GM15510 (cell line): ENCODE data around the gene EGFLAM.

Experiments used
- POLR2A ChIP-seq: IDR thresholded peaks from 3 replicates; pipeline ENCODE4 v1.6.1; 2011; ENCODE audit warnings: borderline replicate concordance; ENCODE audit not compliant: insufficient read length; ENCODE audit errors: extremely low read depth

Gene EGFLAM

GRCh38 chr5:38258319-38259061, at the start of gene EGFLAM:
Gene EGFLAM (plus strand): TSS chr5:38258559. CDS start chr5:38258755, 196 bp downstream.
- TF ChIP-seq POLR2A: no peak

- no peak for TF ChIP-seq POLR2A
Measured at GRCh38 chr5:38208782-38209378, 49.5 kb upstream of the EGFLAM start.

GRCh38 chr5:38210676-38211353, 47.5 kb upstream of the EGFLAM start:
- TF ChIP-seq POLR2A: no peak

GRCh38 chr5:38211354-38211710, 47.0 kb upstream of the EGFLAM start:
- TF ChIP-seq POLR2A: no peak

- TF ChIP-seq POLR2A: no peak
Measured at GRCh38 chr5:38212307-38212706, 46.1 kb upstream of the EGFLAM start.

DNA sequence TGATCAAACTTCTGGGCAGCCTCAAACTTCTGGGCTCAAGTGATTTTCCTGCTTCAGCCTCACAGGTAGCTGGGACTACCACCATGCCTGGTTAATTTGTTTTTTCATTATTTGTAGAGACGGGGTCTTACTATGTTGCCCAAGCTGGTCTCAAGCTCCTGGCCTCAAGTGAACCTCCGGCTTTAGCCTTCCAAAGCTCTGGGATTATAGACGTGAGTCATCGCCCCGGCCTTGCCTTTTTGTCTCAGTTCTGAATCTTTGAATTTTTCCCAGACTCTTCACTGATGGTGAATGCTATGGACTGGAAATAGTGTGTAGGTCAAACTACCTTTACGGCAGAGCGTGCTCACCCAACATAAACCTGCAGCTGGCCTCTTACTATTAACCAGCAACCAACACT, 32.3 kb upstream of the EGFLAM start:
- TF ChIP-seq POLR2A: no peak

DNA sequence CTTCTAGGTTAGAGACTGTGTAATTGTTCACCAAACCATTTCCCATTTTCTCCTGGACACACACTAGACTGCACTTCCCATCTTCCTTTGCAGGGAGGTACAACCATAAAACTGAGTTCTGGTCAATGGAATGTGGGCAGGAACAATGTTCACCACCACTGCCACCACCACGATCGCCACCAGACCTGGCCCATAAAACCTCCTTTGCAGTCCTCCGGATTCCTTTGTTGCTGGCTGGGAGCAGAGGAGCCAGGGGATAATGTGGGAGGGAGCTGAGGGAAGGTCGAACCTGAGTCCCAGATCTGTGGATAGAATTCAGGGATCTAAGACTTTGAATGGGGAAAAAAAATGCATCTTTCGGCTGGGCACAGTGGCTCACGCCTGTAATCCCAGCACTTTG, 29.4 kb upstream of the EGFLAM start:
- TF ChIP-seq POLR2A: no peak

GRCh38 chr5:38234737-38235136, 23.6 kb upstream of the EGFLAM start:
- no peak for TF ChIP-seq POLR2A

DNA sequence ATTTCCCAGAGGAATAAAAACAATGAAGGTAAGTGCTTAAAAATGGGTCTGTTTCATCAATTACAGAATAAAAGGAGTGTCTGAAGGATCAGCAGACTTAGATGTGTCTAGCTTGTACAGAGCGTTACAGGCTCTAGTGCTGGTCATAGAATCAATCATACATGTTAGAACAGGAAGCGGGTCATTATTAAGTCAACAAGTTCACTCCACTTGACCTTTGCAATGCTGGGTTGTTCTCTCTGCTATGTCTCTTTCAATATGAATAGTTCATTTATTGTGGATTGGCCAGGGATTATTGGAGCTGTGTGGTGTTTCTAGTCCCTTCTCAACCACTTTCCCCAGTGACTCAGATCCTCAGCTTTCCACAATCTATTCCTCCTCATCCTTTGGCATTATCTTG, 20.7 kb upstream of the EGFLAM start:
- TF ChIP-seq POLR2A: no peak

- TF ChIP-seq POLR2A: no peak
Measured at GRCh38 chr5:38240212-38240611, 18.1 kb upstream of the EGFLAM start.

- TF ChIP-seq POLR2A: no peak
Measured at GRCh38 chr5:38241655-38242054, 16.7 kb upstream of the EGFLAM start.

- TF ChIP-seq POLR2A: no peak
Measured at GRCh38 chr5:38245307-38245706, 13.1 kb upstream of the EGFLAM start.

DNA sequence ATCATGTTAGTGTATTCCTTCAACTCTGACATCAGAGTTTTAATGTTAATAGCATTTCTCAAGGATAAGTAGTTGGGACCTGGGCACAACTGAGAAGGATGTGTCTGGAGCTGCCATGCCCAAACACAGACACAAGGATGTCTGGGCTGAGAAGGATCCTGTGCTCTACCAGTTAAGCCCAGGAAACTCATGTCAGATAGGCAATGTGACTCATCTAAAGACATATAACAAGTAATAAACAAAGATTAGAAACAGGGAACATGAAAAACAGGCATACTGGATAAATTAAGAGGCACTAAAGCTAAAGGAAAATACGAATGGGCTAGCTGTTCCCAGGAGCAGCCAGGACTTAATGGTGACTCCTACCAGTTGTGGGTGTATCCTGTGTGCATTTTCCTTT, 9.1 kb upstream of the EGFLAM start:
- no peak for TF ChIP-seq POLR2A

- TF ChIP-seq POLR2A: no peak
Measured at GRCh38 chr5:38249812-38250211, 8.5 kb upstream of the EGFLAM start.

DNA sequence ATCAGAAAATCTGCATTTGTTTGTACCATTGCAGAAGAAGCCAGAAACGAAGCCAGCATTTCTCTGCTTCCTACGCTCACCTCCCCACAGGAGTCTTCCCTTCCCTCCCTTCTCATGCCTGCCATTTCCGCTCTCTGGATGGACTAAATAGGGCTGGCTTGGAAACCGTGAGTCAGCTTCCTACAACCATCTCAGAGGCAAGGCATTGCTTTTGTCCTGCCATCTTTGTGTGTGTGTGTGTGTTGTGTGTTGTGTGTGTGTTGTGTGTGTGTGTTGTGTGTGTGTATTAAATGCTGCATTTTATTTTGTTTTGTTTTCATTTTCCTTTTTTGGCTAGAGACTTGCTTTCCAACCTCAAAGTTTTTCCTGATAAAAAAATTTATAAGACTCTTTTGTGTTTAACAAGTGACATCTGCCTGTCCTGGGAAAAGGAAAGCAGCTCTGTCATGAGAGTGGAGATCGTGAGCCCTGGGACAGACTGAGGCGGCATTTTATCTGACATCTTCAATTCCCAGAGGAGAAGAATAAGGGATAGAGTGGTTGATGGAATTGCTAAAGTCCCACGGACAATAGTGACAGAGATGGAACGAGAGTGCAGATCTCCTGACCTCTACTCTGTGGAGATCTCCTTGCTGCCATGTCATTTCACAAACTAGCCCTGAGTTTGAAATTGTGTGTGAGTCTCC, 7.5 kb upstream of the EGFLAM start:
- no peak for TF ChIP-seq POLR2A
